Epithelial cell of proximal tubule (primary cell): ENCODE results near the gene COP1. TPM values are rescaled to one million over a fixed set of nuclear protein-coding genes. Genes with fewer than 3 reads are reported as not detected.

Experiments used
- DNase-seq: peaks from one replicate; pipeline ENCODE4 v3.0.0-alpha.2; 2011; ENCODE audit warnings: low read depth
- H3K4me3 ChIP-seq: 2 replicates; pipeline ENCODE4 v1.5.1; 2011; ENCODE audit warnings: low read depth, mild to moderate bottlenecking, low read length
- total RNA-seq: library from RNA; depleted of rRNA; stranded (reverse); fragments of >200 nt; gene quantifications from 2 replicates; pipeline ENCODE4 v1.2.3, GENCODE V29; 2015
- TF ChIP-seq, protein P1 (sequence below): conservative IDR thresholded peaks from 2 replicates; pipeline ENCODE4 v1.5.1; 2012; ENCODE audit warnings: low read depth, mild to moderate bottlenecking, low read length

COP1 gene
- total RNA-seq, 1 donor from 2014 or later = 47.4 TPM

DNA sequence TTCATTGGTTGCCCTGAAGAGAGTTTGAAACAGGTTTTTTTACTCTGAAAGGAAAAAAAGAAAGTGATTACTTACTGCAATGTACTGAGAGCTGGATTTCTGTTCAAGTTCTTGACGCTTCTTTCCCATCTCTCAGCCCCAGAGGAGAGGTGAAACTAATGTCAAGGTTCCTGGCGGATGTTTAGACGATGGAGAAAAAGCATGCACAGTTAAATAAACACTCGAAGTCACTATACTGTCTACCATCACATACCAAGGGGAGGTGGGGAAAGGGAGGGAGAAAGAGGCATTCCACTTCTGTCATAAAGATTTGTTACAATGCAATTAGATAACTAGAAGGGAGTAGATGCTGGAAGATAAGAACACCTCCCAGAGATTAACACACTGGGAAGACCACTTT, 286.7 kb downstream of the COP1 start:
- TF ChIP-seq, protein P1, sequence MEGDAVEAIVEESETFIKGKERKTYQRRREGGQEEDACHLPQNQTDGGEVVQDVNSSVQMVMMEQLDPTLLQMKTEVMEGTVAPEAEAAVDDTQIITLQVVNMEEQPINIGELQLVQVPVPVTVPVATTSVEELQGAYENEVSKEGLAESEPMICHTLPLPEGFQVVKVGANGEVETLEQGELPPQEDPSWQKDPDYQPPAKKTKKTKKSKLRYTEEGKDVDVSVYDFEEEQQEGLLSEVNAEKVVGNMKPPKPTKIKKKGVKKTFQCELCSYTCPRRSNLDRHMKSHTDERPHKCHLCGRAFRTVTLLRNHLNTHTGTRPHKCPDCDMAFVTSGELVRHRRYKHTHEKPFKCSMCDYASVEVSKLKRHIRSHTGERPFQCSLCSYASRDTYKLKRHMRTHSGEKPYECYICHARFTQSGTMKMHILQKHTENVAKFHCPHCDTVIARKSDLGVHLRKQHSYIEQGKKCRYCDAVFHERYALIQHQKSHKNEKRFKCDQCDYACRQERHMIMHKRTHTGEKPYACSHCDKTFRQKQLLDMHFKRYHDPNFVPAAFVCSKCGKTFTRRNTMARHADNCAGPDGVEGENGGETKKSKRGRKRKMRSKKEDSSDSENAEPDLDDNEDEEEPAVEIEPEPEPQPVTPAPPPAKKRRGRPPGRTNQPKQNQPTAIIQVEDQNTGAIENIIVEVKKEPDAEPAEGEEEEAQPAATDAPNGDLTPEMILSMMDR = no peak
- H3K4me3 ChIP-seq = no peak overlapping the region
- DNase-seq = no peak

DNA sequence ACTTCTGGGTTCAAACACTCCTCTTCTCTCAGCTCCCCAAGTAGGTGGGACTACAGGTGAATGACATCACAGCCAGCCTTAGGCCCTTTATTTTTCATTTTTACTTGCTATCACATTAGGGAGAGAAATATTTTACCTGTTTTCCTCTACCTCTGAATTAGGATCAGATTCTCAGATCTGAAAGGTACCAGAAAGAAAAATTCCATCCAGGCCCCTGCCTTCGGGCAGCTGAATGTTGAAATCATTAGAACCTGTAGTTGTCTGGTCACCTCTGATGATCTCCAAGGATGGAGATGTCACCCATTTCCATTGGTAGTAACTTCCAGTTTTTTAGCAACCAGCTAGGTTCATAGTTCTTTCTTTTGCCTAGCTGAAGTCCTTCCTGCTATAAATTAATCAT, 288.1 kb downstream of the COP1 start:
- TF ChIP-seq, protein P1 = no peak
- no peak overlapping the region for H3K4me3 ChIP-seq
- DNase-seq = no peak

DNA sequence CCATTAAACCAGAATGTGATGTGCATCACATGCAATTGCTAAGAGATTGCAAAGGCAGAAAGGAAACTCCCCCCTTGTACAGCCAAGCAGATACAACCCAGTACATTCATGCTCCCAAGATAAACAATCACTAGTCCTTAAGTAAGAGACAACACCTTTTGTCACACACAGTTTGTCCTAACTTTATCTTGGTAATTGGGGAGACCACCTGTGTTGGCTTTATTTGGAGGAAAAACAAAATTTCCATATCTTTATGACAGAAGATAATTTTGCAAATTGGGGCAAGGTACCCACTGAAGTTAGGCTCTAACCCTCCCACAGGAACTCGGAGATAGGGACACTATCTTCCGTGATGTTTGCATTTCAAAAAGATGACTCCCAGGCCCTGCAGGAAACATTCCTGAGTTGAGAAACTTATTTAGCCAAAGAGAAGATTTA, 288.7 kb downstream of the COP1 start:
- no peak for DNase-seq
- TF ChIP-seq, protein P1 = no peak
- no peak overlapping the region for H3K4me3 ChIP-seq

DNA sequence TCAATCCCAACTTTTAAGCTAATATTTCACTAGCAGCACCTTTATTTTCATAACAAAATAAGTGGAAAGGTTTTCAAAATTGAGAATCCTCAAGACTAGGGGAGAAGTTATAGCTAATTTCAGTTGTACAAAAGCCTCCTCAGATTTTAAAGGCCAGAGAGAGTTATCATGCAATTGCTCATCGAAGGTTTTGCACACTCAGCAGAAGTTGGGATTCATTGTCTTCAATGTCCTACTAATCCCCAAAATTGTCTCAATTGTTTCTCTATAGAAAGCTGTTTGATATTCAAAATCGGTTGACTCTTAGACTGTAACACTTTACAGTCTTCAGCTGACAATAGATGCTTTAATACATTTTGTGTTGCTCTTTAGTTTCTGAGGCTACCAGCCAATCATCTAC, 293.0 kb downstream of the COP1 start:
- no peak for DNase-seq
- TF ChIP-seq, protein P1 = no peak

DNA sequence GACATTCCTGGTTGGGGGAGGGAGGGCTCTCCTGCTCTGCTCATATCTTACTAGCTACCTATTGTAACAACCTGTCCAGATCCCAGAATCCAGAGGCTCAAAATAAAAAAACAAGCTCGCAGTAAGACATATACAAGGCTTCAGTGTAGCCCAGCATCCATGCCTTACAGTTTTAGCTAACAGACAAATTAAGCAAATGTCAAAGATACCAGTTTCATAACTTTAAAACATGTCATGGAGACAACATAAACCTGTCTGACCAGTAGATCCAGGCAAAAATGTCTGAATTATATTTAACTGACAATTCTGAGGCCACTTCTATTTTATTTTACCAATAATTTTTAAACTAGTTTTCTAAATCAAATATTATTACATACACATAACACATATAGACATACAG, 295.9 kb downstream of the COP1 start:
- no peak overlapping the region for H3K4me3 ChIP-seq
- TF ChIP-seq, protein P1 = no peak
- DNase-seq = no peak

More for the DNA sequence above, 293.0 kb downstream of the COP1 start:
- H3K4me3 ChIP-seq = no peak overlapping the region

DNA sequence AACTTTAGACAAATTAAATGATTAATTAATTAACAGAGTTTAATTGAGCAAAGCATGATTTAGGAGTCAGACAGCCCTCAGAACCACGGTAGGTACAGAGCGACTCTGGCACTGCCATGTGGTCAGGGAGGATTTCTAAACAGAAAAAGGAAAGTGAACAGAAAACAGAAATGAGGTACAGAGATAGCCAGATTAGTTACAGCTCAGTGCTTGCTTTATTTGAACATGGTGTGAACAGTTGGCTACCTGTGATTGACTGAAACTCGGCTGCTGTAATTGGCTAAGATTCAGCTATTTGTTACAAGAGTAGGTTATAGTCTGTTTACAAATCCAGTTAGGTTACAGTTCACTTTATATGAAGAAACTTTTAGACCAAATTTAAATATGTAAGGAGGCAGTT, 300.7 kb downstream of the COP1 start:
- no peak overlapping the region for H3K4me3 ChIP-seq
- TF ChIP-seq, protein P1 = no peak

DNA sequence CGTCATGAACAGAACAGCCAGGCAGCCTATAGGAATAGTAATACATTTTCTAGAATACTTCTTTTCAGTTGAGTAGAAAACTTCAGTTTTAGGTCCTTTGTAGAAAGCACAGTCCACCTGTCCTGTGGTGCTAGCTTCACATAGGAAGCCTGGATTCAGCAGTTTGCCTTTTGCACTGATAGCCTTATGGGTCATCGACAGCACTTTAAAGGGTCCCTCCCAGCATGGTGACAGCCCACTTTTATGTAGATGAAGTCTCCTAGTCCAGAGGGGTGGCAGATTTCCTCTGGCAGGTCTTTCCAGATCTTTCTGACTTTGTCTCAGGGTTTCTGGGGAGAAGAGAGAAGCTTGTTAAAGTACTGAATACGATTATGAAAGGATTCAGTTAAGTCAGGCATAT, 302.3 kb downstream of the COP1 start:
- no peak for DNase-seq
- TF ChIP-seq, protein P1 = no peak
- no peak overlapping the region for H3K4me3 ChIP-seq

More for the DNA sequence above, 300.7 kb downstream of the COP1 start:
- no peak for DNase-seq
